ENCODE data around the gene PADI3.
A peak's percentile ranks its signal among the peaks of the same experiment; 100 is the strongest.
"Not testable (repeated sequence)": the region's sequence is repeated elsewhere in the genome, so short reads cannot be mapped to it uniquely, and the experiment has no call there.

PADI3 gene

DNA sequence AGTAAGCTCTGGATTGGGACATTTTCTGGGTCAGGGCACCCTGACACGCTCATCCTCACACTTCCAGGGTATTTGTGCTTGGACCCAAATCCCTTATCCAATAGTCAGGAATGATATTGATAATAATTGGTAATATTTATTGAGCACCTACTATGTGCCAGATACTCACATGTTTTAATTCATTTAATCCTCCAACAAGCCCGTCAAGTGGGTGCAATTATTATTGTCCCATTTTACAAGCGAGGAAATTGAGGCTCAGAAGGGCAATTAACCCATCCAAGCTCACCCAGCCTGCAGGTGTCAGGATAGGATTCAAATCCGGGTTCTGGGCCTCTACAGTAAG lies 11.4 kb upstream of the PADI3 start:
- no peak for DNase-seq (ENCODE audit: low read depth)
- TF ChIP-seq, protein P1, sequence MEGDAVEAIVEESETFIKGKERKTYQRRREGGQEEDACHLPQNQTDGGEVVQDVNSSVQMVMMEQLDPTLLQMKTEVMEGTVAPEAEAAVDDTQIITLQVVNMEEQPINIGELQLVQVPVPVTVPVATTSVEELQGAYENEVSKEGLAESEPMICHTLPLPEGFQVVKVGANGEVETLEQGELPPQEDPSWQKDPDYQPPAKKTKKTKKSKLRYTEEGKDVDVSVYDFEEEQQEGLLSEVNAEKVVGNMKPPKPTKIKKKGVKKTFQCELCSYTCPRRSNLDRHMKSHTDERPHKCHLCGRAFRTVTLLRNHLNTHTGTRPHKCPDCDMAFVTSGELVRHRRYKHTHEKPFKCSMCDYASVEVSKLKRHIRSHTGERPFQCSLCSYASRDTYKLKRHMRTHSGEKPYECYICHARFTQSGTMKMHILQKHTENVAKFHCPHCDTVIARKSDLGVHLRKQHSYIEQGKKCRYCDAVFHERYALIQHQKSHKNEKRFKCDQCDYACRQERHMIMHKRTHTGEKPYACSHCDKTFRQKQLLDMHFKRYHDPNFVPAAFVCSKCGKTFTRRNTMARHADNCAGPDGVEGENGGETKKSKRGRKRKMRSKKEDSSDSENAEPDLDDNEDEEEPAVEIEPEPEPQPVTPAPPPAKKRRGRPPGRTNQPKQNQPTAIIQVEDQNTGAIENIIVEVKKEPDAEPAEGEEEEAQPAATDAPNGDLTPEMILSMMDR (IDR thresholded peaks at IDR 0.05; ENCODE audit: insufficient read depth, low read depth, low read length, missing control alignments), result no peak
- H3K4me3 ChIP-seq (ENCODE audit: low read depth, low read length), result no peak overlapping the region

DNA sequence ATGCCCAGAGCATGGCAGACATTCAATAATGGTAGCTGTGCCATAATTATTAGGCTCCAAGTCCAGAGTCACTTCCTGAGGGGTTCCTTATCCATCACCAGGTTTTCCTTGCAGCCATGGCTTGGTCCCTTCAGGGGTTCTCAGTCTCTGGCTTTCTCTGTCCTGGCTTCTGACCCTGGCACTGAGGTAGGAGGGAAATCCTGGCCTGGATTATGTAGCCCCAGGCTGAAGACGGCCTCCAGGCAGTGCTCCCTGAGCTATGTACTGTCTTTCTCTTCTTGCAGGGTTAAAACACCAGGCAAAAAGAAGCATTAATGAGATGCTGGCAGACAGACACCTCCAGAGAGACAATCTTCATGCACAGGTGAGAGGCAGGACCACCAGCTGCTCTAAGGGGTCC lies 9.5 kb upstream of the PADI3 start:
- peak; percentile 91 for DNase-seq (ENCODE audit: low read depth)
- H3K4me3 ChIP-seq (ENCODE audit: low read depth, low read length), result no peak overlapping the region
- TF ChIP-seq, protein P1 (IDR thresholded peaks at IDR 0.05; ENCODE audit: insufficient read depth, low read depth, low read length, missing control alignments), result no peak

DNA sequence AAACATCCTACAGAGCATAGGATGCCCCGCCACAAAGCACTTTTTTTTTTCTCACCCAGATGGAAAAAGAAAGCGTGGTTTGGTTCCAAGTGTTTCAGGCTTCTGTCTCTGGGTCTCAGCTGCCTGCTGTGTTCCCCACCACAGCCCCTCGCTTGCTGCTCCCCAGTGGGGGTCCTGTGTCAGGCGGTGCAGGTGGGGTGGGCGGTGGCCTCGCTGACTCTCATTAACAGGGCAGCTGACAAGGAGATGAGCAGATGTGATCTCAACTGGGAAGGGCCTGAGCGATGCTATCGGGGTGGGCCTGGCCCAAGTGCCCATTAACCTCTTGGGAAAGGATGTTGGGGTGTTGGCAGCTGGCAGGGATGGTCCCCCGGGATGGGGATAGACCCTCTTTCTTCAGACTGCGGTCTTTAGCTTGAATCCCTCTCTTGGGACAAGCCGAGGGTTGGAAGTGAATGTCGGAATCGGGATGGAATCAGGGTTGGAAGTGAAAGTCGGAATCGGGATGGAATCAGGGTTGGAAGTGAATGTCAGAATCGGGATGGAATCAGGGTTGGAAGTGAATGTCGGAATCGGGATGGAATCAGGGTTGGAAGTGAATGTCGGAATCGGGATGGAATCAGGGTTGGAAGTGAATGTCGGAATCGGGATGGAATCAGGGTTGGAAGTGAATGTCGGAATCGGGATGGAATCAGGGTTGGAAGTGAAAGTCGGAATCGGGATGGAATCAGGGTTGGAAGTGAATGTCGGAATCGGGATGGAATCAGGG lies 7.7 kb upstream of the PADI3 start:
- H3K4me3 ChIP-seq (ENCODE audit: low read depth, low read length); DNase-seq (ENCODE audit: low read depth): not testable (repeated sequence)

DNA sequence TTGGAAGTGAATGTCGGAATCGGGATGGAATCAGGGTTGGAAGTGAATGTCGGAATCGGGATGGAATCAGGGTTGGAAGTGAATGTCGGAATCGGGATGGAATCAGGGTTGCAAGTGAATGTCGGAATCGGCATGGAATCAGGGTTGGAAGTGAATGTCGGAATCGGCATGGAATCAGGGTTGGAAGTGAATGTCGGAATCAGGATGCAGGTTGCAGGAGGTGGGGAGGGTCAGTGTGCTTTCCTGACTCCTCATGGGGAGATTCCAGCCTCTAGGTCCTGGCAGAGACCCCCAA lies 7.2 kb upstream of the PADI3 start:
- not testable (repeated sequence) for H3K4me3 ChIP-seq (ENCODE audit: low read depth, low read length); DNase-seq (ENCODE audit: low read depth)

DNA sequence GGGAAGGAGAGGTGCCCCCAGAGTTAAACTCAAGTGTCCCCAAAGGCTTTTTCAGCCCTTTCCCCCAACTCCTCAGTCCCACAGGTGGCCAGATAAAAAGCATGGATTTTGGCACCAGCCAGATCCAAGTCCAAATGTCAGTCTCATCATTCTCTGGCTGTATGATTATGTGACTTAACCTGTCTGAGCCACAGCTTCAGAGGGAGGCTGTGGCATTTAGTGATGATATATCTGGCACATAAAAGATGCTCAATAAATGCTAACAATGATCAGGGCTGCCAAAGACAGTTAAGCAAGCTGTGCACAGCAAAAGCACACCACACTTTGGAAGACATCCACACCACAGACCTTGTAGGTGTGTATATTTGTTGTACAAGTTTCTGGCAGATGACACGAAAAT lies 5.6 kb upstream of the PADI3 start:
- DNase-seq (ENCODE audit: low read depth), result no peak
- H3K4me3 ChIP-seq (ENCODE audit: low read depth, low read length), result no peak overlapping the region

DNA sequence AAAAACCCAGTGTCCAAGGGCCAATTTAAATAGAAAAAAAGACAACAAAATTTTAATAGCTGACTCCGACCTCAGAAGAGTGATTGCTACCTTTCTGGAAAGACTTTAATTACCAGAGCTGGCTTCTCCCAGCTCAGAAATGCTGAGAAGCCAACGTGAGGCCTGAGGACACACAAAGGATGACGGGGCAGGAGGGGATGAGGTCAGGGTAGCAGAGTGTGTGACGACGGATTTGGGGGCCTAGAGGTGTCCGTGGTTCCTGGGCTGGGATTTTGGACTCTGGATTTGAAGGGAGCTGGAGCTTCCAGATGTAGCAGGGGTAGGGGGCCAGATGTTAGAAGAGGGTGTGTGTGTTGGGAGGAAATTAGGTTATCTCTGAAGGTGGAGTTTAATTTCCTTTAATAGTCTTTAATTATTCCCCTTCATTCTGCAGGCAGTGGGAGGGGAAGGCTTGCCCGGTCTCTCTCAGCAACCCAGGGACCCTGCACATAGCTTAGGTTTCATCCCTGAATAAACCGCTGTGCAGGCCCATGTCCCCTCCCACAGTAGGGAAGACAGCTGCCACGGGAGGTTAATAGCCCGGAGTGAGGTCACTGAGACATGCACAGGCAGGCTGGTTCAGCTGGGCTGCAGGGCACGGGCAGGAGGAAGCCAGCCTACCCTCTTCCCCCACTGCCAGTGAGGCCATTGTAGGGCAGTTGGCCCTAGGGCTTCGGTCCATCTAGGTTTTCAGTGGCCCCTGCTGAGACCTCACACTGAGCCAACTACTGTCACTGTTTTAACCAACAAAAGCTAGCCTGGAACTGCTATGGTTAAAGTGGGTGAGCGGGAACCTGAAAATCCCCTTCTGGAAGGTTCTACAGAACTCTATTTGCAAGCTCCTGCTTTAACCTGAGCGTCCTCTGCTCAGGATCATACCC lies 3.8 kb upstream of the PADI3 start:
- no peak overlapping the region for H3K4me3 ChIP-seq (ENCODE audit: low read depth, low read length)
- DNase-seq (ENCODE audit: low read depth), result no peak
- TF ChIP-seq, protein P1 (IDR thresholded peaks at IDR 0.05; ENCODE audit: insufficient read depth, low read depth, low read length, missing control alignments), result no peak

More for the DNA sequence above, 5.6 kb upstream of the PADI3 start:
- TF ChIP-seq, protein P1 (IDR thresholded peaks at IDR 0.05; ENCODE audit: insufficient read depth, low read depth, low read length, missing control alignments), result no peak

DNA sequence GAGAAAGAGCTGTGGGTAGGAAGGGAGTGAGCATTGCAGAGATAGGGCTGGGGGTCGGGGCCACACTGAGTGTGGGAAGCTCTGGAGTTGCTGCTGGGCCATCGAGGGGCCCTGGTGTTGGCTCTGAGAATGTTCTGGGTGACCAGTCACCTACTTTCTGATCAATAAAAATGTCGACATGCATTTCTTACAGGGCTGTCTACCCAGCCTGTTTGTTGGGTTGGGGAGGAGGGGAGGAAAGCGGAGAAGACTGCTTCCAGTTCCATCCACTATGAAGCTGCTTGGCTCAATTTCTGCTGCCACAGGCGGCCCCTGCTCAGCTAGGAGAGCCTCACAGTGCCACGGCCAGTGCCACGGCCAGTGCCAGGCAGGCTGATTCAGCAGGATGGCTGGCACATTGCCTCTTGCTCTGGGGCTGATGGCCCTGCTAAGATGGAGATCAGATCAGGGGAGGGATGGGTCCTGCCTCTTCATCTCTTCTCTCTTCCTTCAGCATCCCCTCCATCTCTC lies 3.0 kb upstream of the PADI3 start:
- H3K4me3 ChIP-seq (ENCODE audit: low read depth, low read length), result no peak overlapping the region
- TF ChIP-seq, protein P1 (IDR thresholded peaks at IDR 0.05; ENCODE audit: insufficient read depth, low read depth, low read length, missing control alignments), result no peak
- no peak for DNase-seq (ENCODE audit: low read depth)

Data from GM12865 (cell line).